GM21619 (cell line): ENCODE measurements around the gene SLC46A2.

Source experiments
- ATAC-seq: cut with Tn5 transposase; IDR thresholded peaks from one replicate; pipeline ENCODE4 v1.9.1; 2021; ENCODE audit not compliant: unreplicated experiment

Gene SLC46A2

DNA sequence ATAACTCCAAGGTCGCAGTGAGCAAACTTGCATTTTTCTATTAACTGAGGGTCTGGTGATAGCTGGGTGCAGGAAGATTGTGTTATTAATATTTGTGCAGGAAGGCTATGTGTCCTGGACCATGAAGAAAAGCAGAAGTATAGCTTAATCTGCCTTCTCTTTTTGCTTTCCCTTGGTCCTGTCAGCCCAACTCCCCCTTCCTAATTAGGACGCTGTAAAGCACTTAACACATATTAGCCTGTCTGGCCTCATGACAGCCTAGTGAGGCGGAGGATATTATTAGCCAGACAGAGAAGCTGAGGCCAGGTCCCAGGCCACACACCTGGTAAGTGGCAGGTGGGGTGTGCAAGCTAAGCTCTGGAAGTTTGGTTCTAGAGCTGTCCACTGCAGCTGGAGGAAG, 29.5 kb downstream of the SLC46A2 start:
- no peak for ATAC-seq

DNA sequence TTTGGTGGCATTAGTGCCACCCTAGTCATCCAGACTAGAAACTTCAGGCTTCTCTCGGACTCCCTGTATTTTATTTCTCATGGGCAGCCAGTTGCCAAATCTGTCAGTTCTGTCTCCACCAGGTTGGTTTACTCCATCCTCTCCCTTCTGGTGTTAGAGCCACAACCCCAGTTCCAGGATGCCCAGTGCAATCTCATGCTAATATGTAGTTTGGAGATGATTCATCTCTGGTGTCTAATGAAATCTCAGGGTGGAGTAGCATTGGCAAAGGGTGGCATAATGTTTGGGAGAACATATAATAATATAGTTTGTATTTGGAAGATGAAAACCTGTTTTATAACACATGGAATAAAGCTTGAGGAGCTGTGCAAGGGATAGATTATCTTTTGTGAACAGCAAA, 30.2 kb downstream of the SLC46A2 start:
- no peak for ATAC-seq

- ATAC-seq, result peak; percentile 61
Observed at GRCh38 chr9:112858625-112859147, 32.0 kb downstream of the SLC46A2 start.

GRCh38 chr9:112858005-112858404, 32.7 kb downstream of the SLC46A2 start:
- ATAC-seq, result no peak

- no peak for ATAC-seq
Observed at GRCh38 chr9:112856843-112857242, 33.8 kb downstream of the SLC46A2 start.

DNA sequence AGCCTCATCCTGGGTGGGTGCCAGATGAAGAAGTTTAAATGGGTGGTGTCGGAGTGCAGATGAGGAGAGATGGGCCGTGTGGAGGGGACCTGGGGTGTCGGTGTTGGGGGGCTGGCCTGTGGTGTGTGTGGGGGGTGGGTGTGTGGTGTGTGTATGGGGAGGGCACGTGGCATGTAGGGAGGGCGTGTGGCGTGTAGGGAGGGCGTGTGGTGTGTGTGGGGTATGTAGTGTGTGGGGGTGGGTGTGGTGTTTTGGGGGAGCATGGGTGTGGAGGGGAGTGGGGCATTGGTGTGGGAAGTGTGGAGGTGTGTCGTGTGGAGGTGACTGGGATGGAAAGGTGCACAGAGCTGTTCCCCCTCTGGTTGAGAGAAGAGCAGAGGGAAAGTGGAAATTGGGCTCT, 34.5 kb downstream of the SLC46A2 start:
- ATAC-seq, result no peak

GRCh38 chr9:112854657-112855056, 36.0 kb downstream of the SLC46A2 start:
- ATAC-seq, result no peak

DNA sequence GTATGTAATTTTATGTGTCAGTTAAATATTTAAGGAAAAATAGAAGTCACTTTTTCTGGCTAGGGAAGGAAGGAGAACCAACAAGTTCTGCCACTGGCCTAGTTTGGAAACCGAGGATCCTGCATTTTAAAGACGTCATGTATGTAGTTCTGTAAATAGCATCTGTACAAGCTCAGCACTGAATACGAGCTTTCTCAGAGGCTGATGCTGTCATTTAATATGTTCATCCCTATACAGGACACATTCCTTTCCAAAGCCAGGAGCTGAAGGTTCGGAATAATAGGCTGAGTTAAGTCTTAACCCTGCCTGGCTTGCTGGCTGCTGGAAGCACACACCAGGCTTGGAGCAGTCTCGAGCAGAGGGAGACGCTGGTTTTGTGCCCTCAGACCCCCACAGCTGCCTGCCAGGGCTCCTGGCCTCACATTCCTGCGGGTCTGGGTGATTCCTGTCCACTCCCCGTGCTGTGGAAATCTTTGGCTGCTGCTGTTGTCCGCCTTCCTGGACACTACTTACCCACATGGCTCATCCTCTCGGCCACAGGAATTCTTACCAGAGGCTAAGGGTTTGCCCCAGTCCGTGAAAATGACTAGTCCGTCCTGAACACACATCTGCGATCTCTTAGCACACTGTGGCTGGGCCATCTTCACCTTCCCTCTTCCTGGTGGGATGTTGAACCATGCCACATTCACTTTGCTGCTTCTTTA, 36.6 kb downstream of the SLC46A2 start:
- ATAC-seq, result no peak

DNA sequence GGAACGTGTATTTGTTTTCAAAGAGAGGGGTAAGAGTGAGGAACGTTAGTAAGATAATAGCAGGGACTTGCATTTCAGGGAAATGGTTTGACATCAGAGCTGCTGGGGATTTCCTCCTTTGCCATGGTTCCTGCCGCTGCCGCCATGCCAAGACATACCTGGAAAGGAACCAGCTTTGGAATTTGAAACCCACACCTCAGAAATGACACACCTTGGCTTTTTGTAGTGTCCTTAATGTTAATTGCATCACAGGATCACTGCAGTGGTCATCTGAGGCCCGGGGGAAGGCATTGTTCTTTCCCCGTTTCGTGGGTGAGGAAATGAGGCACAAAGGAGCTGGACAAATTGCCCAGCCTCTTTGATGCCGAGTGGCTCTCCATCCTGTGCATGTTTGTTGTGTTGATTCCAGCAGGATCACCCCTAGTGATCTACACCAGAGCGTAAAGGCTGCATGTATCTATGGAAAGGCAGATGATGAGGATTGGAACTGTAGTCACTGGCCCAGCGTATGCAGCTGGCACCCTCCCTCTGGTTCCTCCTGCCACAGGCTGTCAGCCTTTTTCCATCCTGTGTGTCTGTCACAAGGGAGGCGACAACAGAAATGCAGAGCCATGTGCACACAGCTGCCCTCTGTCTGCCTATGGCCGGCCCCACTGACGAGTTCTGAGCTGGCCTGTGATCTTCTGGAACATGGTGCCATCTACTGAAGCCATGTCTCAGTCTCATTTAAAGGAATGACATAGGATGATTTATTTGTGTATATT, 37.8 kb downstream of the SLC46A2 start:
- ATAC-seq, result no peak

GRCh38 chr9:112850840-112851239, 39.8 kb downstream of the SLC46A2 start:
- ATAC-seq, result no peak

DNA sequence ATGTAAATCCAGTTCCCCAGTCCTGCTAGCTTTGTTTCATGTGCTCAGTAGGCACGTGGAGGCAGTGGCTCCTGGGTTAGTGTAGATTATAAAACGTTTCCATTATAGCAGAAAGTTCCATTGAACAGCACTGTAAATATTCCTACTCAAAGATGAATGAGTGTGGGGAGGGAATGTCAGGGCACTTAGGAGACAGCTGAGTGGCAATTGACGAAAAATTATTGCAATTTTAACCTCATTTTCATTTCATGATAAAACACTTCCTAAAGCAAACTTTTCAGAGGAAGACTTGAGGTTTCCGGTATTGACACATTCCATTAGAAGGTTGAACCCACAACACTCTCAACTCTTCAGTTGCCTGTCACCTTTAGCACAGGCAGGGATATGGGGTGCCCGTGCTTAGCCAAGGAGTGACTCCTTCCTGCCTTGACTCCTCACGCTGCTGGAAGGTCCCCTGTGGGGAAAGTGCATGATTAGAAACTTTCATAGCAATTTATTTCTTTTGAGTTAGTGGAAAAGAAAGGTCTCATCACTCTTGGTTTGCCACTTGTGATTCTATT, 41.2 kb downstream of the SLC46A2 start:
- ATAC-seq, result no peak

DNA sequence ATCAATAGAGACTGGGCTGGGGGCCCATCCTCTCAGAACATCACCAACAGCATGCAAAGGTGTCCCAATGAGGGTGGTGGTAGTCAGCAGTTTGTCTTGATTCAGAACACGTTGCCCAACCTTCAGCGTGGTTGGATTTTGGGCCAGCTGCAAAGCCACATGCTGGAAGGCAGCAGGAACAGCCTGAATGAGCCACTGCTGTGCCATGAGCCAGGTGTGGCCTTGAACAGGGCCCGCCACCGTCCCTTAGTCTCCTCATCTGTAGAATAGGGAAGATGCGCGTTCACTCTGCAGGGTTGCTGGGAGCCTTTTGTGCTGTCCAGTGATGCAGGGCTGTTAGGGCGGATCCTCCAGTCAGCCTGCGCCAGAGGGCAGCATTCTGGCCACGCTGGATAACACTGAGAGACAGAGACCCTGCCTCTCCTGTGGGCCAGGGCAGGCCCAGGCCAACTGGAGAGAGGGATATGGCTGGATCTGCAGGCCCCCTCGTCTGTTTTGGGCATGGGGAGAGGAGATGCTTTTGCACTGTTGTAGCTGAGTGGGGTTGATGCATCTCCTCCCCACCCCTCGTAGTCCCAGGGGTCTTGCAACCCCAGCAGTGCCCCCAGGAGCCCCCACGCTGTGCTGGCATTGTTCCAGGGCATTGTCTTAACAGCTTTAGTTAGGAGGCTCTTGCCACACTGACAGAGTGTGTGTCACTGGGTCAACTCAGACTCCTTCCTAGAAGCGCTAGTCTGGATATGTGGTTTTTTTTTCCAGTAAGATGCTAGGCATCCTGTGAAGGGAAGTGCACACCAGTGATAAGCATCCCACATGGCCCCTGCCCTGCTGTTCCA, 42.1 kb downstream of the SLC46A2 start:
- ATAC-seq, result no peak

DNA sequence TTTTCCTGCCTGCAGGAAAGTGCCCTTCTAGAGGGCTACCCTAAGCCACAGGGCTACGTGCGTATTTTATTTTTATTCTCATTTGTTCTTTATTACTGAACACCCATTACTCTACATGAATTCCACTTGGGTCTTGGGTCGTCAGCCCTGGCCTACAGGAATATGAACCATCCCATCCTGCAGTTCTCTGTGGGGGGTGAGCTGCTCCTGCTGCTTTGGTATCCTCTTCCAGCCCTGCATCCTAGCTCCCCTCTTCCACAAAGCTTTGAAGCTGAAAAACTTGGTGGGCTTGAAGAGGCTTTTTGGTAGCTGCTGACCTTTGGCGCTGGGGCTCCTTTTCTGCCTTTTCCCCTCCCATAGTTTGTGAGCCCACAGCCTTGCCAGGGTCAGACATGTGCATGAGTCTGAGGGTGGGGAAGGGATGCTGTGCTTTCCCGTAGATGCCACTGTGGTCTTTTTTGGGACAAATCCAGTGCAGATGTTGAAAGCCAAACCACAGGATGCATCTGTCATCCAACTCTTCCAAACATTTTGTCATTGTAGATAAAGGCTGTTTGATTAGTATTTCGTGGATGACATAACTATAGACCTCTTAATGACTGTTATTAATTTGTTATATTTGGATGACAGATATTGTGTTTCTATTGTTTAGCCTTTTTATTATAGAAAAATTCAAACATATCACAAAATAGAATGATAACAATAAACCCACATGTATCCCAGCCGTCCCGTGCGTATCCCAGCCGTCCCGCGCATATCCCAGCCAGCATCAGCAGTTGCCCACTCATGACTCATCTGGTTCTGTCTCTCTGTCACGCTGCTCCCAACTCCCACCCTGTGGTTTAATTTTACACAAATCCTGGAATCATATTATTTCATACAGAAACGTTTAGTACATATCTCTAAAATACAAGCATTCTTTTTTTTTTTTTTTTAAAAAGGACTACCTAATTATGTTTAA, 43.9 kb downstream of the SLC46A2 start:
- no peak for ATAC-seq

- ATAC-seq, result peak; percentile 89
Observed at GRCh38 chr9:112844771-112845542, 45.7 kb downstream of the SLC46A2 start.

DNA sequence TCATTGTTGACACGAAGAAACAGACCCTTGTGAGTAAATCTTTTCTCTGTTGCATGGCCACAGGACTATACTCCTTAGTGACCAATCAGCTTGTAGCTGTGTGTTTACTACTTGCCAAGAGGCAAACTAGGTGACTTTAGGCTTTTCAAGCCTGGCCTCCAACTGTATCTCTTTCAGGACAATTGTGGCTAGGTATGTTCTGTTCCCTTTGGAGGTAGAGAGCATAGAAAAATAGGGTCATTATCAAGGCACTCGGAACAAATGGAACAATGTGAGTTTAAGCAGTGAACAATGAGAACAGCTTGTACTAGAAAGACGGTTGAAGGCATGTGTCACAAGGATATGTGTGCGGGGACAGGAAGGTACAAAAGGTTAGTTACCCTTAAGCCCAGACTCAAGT, 48.1 kb downstream of the SLC46A2 start:
- ATAC-seq, result no peak

GRCh38 chr9:112841261-112841660, 49.4 kb downstream of the SLC46A2 start:
- no peak for ATAC-seq

DNA sequence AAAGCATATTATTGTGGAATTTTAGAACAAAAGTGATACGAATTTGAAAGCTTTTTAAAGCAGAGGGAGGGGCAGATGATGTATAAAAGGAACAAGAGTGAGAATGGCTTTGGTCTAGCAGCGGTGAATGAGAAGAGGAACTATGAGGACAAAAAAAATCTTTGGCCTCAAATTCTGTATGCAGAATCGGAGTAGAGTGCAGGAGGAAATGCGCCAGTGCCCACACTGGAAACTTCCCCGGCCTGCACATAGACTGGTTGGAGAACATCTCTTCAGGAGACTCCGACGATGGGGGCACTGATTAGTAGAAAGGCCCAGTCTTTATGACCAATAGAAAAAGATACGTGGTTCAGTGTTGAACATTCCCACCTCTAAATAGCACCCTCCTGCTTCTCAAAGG, 51.3 kb downstream of the SLC46A2 start:
- no peak for ATAC-seq

DNA sequence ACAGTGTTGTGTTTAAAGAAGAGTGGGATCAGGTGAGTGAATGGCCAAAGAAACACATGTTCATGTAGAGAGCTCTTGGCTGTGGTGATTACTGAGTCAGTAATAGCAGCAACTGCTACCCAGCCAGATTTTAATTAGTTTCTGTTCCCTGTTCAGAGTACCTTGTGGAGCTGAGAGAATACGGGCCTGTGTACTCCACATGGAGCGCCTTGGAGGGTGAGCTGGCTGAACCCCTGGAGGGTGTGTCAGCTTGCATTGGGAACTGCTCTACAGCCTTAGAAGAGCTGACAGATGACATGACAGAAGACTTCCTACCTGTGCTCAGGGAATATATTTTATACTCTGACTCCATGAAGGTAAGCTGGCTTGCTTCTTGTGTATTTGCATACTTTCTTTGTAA, 52.3 kb downstream of the SLC46A2 start:
- no peak for ATAC-seq

DNA sequence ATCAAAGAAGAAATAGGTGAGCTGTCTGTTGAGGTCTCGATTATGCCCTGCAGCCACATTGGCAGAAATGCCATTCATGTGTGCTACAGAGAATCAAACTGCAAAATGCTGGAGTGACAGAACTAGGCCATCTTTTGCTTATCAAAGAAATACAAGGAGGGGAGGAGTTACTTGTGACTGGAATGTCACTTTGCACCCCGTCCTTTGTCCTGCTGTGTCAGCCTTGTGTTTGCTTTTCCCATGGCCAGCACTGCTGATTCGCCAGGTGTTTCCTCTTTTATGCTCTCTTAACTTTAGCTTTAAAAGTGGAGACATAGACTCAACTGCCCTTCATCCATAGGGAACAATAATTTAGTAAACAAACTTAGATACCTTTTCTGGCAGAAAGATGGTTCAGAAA, 54.3 kb downstream of the SLC46A2 start:
- no peak for ATAC-seq
